Gastrocnemius medialis (tissue), 4 donors: ENCODE data around the gene DYSF.

Experiments
- POLR2A ChIP-seq, 2 donors: fragments of 450-650 bp; IDR thresholded peaks; one replicate each; pipeline ENCODE4 v1.6.1; 2017; ENCODE audit warnings: antibody characterized with exemption in 2 of 2, mild to moderate bottlenecking in 2 of 2, moderate library complexity in 2 of 2
- TF ChIP-seq, protein P1 (sequence below), 5 experiments: fragments of 450-650 bp in 3 of 5; fragments of 200-600 bp in 2 of 5; sonication (generic) in 2 of 5; IDR thresholded peaks in 4 of 5; conservative IDR thresholded peaks in 1 of 5; 1 replicate in 4 of 5; 2 replicates in 1 of 5; pipeline ENCODE4 v1.5.1; 2016 to 2019; ENCODE audit warnings: antibody characterized with exemption in 5 of 5, mild to moderate bottlenecking in 3 of 5, moderate library complexity in 3 of 5

DNA sequence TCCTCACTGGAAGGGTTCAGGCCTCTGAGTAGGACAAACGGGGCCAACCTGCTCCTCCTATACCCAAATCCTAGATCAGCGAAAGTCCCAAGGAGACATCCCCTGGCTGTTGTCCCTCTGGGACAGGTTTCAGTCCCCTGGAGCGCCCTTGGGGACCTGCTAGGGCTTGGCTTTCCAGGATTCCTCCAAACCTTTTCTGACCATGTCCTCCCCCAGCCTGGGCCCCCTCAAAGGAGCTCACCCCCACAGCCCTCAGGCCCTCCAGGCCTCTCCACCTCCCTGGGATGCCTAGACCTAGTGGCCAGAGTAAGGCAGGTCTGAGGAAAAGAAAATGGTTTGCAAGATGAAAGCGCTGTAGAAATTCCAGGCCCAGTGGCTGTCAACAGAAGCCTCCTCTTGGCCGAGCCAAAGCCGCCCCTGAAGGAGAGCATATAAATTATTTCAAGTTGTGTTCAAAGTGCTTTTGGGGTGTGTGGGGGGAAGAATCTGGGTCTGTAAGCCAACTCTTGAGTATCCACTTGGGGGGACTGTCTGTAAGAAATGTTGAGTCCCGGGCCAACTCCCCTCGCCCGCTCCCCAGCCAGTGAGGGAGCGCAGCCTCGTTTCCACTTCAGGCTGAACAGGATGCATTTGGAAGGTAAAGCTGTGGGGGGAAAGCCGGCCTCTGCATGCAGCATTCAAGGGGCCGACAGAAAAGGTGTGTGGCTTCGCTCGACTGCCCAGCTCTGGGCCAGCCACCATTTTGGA is 158.6 kb downstream of the DYSF start:
- TF ChIP-seq, protein P1, sequence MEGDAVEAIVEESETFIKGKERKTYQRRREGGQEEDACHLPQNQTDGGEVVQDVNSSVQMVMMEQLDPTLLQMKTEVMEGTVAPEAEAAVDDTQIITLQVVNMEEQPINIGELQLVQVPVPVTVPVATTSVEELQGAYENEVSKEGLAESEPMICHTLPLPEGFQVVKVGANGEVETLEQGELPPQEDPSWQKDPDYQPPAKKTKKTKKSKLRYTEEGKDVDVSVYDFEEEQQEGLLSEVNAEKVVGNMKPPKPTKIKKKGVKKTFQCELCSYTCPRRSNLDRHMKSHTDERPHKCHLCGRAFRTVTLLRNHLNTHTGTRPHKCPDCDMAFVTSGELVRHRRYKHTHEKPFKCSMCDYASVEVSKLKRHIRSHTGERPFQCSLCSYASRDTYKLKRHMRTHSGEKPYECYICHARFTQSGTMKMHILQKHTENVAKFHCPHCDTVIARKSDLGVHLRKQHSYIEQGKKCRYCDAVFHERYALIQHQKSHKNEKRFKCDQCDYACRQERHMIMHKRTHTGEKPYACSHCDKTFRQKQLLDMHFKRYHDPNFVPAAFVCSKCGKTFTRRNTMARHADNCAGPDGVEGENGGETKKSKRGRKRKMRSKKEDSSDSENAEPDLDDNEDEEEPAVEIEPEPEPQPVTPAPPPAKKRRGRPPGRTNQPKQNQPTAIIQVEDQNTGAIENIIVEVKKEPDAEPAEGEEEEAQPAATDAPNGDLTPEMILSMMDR (IDR thresholded peaks at IDR 0.05 in 4 of 5, conservative IDR thresholded peaks at IDR 0.05 in 1 of 5) = no peak
- TF ChIP-seq POLR2A (IDR thresholded peaks at IDR 0.05) = no peak
